Measurements from ENCODE around the gene SLC2A1. TPM values are rescaled to one million over a fixed set of nuclear protein-coding genes. Genes with fewer than 3 reads are reported as not detected.

The SLC2A1 gene
- total and polyA plus RNA-seq, 2 of the 13 experiments (the other 11 are each of a cell fraction or from before 2014, with no cell fraction given): 125 to 423 TPM

GRCh38 chr1:42938645-42939615 is 19.7 kb downstream of the SLC2A1 start (continued):
- TF ChIP-seq ZMAT5 (CRISPR knock-in tag; IDR thresholded peaks at IDR 0.05; ENCODE audit: borderline replicate concordance, low read depth) (no peak), ZMYM4 (CRISPR knock-in tag; IDR thresholded peaks at IDR 0.05) (no peak), ZNF607 (CRISPR knock-in tag; IDR thresholded peaks at IDR 0.05; ENCODE audit: borderline replicate concordance) (no peak), ZNF501 (CRISPR knock-in tag; IDR thresholded peaks at IDR 0.05) (peak; percentile 36; the same call in 1 of the 2 replicates), ZNF318 (CRISPR knock-in tag; IDR thresholded peaks at IDR 0.05) (no peak), MLX (CRISPR knock-in tag; IDR thresholded peaks at IDR 0.05) (no peak), RXRB (CRISPR knock-in tag; IDR thresholded peaks at IDR 0.05; ENCODE audit: borderline replicate concordance) (0 out of 2 replicates have a peak, but pooled peaks have one; percentile 13), GMEB2 (CRISPR knock-in tag; IDR thresholded peaks at IDR 0.05; ENCODE audit: low read depth) (no peak), PAXIP1 (CRISPR knock-in tag; conservative IDR thresholded peaks at IDR 0.05) (peak; percentile 74), ATRX (CRISPR knock-in tag; IDR thresholded peaks at IDR 0.05; ENCODE audit: borderline replicate concordance) (no peak)
